Loucy (cell line): ENCODE results near the gene AP3S1.

Experiments
- EZH2phosphoT487 ChIP-seq: fragments of 200-600 bp; IDR thresholded peaks from 2 replicates; pipeline ENCODE4 v1.6.1; 2018; ENCODE audit warnings: antibody characterized with exemption, mild to moderate bottlenecking, moderate library complexity, borderline replicate concordance
- TF ChIP-seq, protein P1 (sequence below): fragments of 200-600 bp; sonication (generic); conservative IDR thresholded peaks from 2 replicates; pipeline ENCODE4 v1.5.1; 2014; ENCODE audit warnings: mild to moderate bottlenecking, antibody characterized with exemption, low read length

DNA sequence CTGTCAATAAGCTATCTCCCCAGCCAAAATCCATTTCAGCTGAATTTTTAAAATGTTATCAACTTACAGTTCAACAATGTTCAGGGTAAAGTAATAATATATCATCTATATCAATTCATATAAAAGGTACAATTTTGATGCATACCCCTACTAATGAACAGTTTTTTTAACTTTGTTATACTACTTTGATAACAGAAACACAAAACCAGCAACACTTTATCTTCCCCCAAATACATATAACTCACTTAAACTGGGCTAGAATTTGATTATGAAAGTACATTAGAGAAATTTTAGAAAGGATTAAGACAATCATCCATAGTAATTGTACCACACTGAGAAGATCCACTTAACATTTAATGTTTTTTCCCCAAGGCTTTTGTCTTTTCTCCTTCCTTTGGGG lies 30.3 kb upstream of the AP3S1 start:
- TF ChIP-seq, protein P1, sequence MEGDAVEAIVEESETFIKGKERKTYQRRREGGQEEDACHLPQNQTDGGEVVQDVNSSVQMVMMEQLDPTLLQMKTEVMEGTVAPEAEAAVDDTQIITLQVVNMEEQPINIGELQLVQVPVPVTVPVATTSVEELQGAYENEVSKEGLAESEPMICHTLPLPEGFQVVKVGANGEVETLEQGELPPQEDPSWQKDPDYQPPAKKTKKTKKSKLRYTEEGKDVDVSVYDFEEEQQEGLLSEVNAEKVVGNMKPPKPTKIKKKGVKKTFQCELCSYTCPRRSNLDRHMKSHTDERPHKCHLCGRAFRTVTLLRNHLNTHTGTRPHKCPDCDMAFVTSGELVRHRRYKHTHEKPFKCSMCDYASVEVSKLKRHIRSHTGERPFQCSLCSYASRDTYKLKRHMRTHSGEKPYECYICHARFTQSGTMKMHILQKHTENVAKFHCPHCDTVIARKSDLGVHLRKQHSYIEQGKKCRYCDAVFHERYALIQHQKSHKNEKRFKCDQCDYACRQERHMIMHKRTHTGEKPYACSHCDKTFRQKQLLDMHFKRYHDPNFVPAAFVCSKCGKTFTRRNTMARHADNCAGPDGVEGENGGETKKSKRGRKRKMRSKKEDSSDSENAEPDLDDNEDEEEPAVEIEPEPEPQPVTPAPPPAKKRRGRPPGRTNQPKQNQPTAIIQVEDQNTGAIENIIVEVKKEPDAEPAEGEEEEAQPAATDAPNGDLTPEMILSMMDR, result no peak
- TF ChIP-seq EZH2phosphoT487, result no peak
